GM12892 (cell line): ENCODE results near the gene PTPRK.

Experiments
- DNase-seq: peaks from one replicate; pipeline ENCODE4 v3.0.0; 2011; ENCODE audit not compliant: insufficient read length
- FAIRE-seq: peaks from 2 replicates; lab custom pipeline; 2011; peaks lifted over from hg19 to GRCh38; lab: Jason Lieb, UNC
- POLR2A ChIP-seq: IDR thresholded peaks from 2 replicates; pipeline ENCODE4 v1.6.1; 2011; ENCODE audit warnings: low read depth, low read length, control low read depth
- POLR2AphosphoS5 ChIP-seq: IDR thresholded peaks from 2 replicates; pipeline ENCODE4 v1.6.1; 2011; ENCODE audit warnings: low read depth, low read length, control low read depth
- TAF1 ChIP-seq: IDR thresholded peaks from 2 replicates; pipeline ENCODE4 v1.6.1; 2011; ENCODE audit warnings: low read depth, mild to moderate bottlenecking, control low read depth, low read length, borderline replicate concordance

Gene PTPRK

DNA sequence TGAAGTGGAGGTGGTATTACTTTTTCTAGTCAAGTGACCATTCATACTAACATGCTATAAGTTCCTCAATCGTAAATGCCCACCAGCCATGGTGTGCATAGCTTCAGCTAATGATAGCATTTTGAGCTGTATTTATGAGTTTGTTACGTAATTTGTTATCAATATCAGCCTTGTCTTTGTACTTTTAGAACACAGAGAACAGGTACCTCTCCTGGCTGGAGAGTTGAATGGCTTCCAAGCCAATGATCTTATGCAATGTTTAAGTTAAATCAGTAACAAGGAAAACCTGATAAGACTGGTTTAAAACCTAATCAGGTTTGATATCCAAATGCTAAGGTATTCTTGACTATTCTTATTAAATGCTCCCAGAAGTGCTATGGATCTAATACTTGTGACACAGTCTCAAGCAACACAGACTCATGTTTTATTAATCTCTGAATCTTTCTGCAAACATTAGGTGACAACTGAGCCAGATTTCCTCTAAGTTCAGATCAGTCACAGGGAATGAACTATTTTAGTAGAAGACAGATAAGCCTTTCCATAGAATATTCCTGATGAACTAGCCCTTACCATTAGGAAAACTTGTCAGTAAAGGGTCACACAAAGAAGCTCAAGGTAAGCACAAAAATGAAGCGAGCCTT lies 154.8 kb downstream of the PTPRK start:
- DNase-seq (no peak), FAIRE-seq (no peak)

DNA sequence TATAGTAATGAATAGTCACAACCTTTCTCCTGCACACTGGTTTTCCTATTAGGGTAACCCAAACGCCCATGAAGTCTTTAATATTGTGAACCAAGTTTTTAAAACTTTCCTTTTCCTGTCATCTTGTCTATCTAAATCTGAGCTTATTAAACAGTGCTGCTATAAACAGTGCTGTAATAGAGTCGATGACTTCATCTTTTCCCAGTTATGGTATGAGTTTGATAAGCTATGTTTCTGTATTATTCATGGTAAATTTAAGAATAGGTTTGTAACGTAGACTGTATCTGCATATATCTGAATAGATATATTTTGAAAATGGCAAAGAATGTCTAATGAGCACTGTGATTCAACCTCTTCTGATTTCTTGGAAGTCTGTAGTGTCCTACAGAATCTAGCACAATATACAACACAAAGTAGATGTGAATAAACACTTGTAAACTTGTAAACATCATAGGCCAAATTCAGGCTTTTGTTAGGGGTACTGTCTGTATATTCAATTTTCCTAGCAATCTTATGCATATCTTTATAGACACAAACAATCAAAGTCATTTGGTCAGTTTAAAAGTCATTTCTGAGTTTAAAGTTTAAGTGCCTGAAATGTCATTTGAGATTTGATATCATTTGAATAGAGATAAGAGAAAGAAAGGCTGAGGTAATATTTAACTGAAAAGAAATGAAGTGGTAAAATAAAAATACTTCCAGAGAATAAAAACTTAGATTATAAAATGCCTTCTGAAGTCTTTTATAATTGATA lies 155.5 kb downstream of the PTPRK start:
- no peak for DNase-seq
- no peak for FAIRE-seq
- TF ChIP-seq TAF1: no peak
- TF ChIP-seq POLR2A: no peak
- no peak for TF ChIP-seq POLR2AphosphoS5

More for the DNA sequence above, 154.8 kb downstream of the PTPRK start:
- TF ChIP-seq POLR2A: no peak
- no peak for TF ChIP-seq POLR2AphosphoS5
- TF ChIP-seq TAF1: no peak

DNA sequence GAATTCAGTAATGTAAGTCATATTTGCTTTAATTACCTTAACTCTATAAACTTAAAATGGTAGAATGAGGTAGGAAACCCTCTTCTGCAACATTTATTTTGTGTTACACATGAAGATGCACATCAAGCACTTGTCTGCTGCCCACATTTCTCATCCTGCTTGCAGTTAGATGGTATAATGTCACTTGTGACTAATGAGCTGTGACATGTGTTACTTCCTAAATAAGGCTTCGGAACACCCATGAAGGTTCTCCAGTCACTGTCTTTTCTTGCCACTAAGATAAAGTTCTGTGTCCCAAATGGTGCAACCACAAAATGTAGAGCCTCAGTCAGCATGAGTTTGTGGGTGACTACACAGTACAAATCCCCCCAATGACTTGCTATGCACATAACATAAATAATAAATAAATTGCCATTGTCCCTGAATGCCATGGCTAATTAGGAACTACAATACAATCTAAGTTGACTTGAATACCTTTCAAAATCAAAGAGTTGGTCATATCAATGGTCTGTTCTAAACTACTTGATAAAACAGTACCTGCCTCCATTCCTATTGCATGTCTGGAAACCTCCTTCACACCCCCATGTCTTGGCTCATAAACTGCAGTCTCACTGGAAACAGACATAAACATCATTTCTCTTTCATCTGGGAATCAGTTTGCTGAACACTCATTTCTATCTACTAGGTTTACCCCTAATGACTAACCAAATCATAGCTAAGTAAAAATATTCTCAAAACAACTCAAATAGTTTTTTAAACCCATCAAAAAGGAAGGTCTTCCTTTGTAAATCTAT lies 157.2 kb downstream of the PTPRK start:
- no peak for DNase-seq
- TF ChIP-seq TAF1 (no peak), POLR2A (no peak), POLR2AphosphoS5 (no peak)
- FAIRE-seq: no peak

DNA sequence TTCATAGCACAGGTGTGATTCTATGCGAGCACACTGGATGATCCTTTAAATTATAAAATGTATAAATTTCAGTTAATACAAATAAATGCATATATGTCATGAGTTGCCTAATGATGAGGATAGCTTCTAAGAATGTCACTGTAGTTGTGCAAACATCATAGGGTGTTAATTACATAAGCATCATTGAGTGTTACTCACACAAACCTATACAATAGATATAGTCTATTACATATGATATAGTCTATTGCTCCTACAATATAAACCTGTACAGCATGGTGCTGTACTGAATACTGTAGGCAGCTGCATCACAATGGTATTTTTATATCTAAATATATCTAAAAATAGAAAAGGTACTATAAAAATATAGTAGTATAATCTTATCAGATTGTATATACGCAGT lies 159.0 kb downstream of the PTPRK start:
- FAIRE-seq (no peak), DNase-seq (no peak)
- TF ChIP-seq TAF1: no peak
- TF ChIP-seq POLR2AphosphoS5: no peak
- no peak for TF ChIP-seq POLR2A

DNA sequence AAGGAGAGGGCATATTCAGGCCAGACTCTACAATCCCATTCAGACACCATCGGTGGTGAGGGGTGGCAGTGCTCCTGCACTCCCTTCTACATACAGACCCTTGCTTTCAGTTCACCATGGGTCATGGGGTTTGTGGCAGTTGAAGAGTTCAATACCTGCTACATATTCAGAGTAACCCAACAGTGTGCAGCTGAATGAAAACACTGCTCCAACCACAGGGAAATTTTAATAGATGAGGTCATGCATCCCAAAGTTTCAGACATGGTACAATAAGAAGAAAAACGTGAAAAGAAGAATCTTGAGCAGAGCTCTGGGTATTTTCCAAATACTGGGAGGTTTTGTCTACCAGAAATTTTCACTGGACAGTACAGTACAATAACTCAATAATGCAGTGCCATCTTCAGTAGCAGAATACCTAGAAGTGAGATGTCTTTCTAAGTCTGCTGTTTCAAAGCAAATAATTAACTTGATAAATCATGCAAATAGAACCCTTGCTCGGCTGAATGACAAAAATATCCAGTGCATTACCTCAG lies 162.1 kb downstream of the PTPRK start:
- DNase-seq (no peak), FAIRE-seq (no peak)
- no peak for TF ChIP-seq POLR2AphosphoS5
- no peak for TF ChIP-seq TAF1
- TF ChIP-seq POLR2A: no peak

DNA sequence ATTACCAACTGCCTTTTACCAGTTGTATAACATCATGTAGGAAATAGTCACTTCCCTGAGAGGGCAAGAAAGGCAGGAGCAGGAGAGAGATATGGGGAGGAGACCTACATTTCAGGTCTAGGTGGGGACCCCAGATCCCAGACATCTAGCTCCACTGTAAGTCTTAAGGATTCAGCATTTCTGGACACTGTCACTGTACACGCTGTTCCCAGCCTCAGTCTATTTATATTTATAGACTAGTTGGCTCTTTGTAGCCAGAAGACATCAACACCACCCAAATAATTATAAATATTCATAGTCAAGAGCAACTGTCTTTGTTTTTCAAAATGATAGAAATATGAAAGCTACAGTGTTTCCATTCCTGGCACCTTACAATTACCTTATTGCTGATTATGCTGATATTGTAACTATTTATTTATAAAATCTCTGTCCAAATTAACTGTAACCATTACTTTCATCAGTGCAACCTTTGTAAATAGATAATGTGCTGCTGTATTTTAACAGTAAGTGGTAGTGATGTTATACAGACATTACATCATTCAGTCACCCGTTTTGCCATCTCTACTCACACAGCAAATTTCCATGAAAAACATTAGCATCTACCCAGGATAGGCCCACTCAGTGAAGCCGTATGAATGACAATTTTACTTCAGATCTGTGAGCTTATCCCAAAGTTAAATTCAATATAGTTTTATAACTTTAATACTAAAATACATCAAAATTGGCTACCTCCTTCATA lies 162.8 kb downstream of the PTPRK start:
- TF ChIP-seq POLR2A (no peak), TAF1 (no peak), POLR2AphosphoS5 (no peak)
- DNase-seq: no peak
- FAIRE-seq: no peak

DNA sequence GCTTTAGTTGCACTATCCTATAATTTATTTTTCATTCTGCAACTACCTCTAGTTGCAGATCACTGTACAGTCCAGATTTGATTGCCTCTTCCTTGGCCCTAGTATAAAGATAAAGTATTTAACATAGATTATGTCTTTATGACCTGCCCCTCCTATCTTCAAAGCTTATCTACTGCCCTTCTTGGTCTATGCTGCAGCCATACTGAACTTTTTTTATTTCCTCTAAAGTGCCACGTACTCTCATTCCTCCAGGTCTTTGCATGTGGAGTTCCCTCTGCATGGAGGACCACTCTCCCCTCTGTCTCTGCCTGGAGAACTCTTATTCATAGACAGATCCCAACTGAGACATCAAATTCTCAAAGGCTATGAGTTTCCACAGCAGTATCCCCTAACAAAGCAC lies 168.0 kb downstream of the PTPRK start:
- DNase-seq (no peak), FAIRE-seq (no peak)
- TF ChIP-seq POLR2AphosphoS5 (no peak), TAF1 (no peak), POLR2A (no peak)

DNA sequence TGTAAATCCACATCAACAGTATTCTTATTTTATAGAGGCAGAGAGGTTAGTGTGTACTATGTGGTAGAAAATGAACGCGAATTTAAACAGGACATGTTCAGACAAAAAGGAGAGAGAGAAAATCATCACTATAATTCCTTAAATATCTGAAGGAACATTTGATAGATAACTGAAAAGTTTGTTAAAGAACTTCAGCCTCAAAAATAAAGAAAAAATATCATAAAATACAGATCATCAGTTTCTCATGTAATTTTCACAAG lies 169.2 kb downstream of the PTPRK start:
- no peak for TF ChIP-seq POLR2A
- no peak for TF ChIP-seq POLR2AphosphoS5
- no peak for TF ChIP-seq TAF1
- FAIRE-seq (no peak), DNase-seq (no peak)

DNA sequence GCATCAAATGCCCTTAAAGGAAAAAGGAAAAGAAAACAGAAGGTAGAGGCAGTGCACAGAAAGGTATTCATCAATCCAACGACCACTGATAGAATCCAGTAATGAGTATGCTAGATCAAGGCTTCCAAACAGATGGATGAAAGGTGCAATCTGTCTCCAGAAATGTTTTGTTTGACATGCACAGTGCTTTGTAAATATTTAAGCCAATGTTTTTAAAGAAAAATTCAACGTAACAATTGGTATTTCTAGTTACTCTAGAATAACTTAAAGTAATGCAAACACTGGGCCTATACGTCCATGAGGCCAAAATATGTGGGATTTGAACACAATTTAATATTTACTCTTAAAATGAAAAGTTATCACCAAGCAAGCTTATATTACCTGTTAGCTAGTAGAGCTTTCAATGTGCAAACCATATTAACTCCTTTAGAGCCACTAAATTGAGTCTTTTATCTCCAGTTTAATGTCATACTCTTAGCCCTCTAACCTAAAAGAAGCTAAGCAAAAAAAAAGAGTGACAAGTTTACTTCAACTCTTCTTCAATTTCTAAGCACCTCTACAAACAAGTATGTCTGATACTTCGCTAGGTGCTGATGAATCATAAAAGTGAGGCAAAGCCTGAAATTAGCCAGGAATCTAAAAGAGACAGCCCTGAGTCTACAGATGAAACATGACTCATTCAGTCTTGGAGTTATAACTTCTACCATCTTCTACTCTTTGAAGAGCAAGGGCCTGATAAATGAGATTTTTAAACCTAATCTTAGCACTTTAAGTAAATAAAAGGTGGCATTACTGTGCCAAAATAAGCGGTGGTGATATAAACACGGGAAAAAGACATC lies 169.8 kb downstream of the PTPRK start:
- DNase-seq (no peak), FAIRE-seq (no peak)
- TF ChIP-seq POLR2A (no peak), POLR2AphosphoS5 (no peak), TAF1 (no peak)

DNA sequence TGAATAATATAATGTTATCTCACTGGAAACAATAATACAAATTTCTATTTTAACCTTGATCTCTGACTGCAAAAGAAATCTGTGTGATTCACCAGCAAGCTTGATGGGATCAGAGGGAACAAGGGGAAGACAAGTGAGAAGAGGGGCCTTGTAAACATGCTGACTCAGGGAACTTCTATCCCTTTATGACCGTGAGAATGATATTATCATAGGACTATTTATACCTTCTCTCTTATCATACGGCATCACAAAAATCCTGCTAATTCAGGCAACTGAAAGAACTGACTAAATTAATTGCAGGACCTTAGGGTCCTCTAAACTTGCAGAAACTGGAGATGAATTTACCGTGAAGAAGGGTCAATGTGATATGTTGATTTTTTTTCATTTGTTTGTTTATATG lies 173.3 kb downstream of the PTPRK start:
- DNase-seq (no peak), FAIRE-seq (no peak)
- TF ChIP-seq TAF1 (no peak), POLR2A (no peak), POLR2AphosphoS5 (no peak)

DNA sequence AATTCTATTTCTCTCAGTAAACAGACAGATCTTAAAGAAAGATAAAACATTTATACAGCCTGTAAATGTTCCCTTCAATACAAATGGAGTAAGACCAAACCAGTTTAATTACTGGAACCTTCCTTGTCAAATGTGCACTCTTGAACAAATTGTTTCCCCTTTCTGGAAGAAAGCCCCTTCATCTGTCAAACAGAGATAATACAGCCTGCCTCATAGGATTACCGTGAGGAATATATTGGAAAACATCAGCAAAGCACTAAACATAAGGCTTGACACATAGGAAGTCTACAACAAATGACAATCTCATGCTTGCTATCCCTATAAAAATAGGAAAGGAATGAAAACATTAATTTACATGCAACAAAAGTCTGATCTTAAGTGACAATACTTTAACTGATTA lies 173.8 kb downstream of the PTPRK start:
- TF ChIP-seq POLR2A (no peak), POLR2AphosphoS5 (no peak), TAF1 (no peak)
- no peak for DNase-seq
- FAIRE-seq: no peak

DNA sequence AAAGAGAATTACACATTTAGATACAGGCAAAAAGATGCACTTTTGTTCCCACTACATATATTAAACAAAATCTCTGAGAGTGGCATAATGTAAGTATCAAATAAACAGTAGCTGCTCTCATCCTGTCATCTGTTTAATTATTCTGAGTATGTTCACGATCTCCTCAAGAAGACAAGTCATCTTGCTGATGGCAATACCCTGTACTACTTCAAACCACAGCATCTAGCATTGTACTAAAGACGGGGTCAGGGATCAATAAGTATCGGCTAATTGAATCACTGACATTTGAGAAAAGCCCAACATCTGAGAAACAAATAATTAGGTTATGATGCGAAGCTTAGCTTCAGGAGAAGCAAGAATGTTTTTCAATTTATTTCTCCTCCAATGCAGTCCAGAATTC lies 175.1 kb downstream of the PTPRK start:
- FAIRE-seq (no peak), DNase-seq (no peak)
- TF ChIP-seq TAF1 (no peak), POLR2AphosphoS5 (no peak), POLR2A (no peak)
